HG02885 (cell line): Measurements from ENCODE around the gene FBXO40.

Experiments used
- ATAC-seq: cut with Tn5 transposase; IDR thresholded peaks from one replicate; pipeline ENCODE4 v1.9.1; 2021; ENCODE audit warnings: mild to moderate bottlenecking; ENCODE audit not compliant: unreplicated experiment, poor library complexity

FBXO40 gene

GRCh38 chr3:121660356-121661171, 67.4 kb downstream of the FBXO40 start, which contains the start of gene HCLS1:
HCLS1 (minus strand) TSS chr3:121660903; CDS start chr3:121658347, 2,556 bp downstream.
- peak; percentile 85 for ATAC-seq

- no peak for ATAC-seq
These were observed 68.2 kb downstream of the FBXO40 start for GRCh38 chr3:121661376-121661775.

GRCh38 chr3:121662742-121663141, 69.6 kb downstream of the FBXO40 start:
- no peak for ATAC-seq

- no peak for ATAC-seq
These were observed 70.1 kb downstream of the FBXO40 start for GRCh38 chr3:121663171-121663847.

GRCh38 chr3:121665488-121665887, 72.3 kb downstream of the FBXO40 start:
- no peak for ATAC-seq

DNA sequence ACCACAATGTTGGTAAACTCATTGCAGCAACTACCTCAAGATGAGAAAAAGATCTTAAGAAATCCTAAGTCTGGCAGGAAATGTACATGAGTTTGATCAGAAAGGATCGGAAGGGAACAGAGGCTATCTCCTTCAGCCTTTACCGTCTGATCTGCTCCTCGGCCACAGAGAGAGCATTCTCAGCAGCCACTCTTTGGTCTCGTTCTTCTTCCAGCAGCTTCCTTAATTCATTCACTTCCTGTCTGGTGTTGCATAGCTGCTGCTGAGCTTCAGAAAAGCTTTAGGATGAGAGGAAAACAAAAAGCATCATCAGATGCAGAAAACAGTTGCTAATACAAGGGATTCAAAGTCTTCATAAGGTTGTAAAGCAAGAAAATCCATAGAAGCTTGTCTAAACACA, 74.2 kb downstream of the FBXO40 start:
- ATAC-seq, result no peak

- no peak for ATAC-seq
These were observed 77.5 kb downstream of the FBXO40 start for GRCh38 chr3:121670676-121671075.

- ATAC-seq, result no peak
These were observed 84.0 kb downstream of the FBXO40 start for GRCh38 chr3:121677141-121677540.
